ENCODE results near the gene MARS2. TPM values are rescaled to one million over a fixed set of nuclear protein-coding genes. Genes with fewer than 3 reads are reported as not detected.
A peak's percentile ranks its signal among the peaks of the same experiment; 100 is the strongest.

MARS2 gene
- total RNA-seq, 4 donors from 2014 or later, result 3.4 to 8.9 (median 7.7) TPM

- H3K36me3 ChIP-seq, result no peaks in the 10 kb centered on the region
- TF ChIP-seq CTCF (IDR thresholded peaks at IDR 0.05 in 4 of 5, conservative IDR thresholded peaks at IDR 0.05 in 1 of 5), result no peak
- no peak for TF ChIP-seq POLR2A (IDR thresholded peaks at IDR 0.05)
- no peak overlapping the region for H3K27ac ChIP-seq
- H3K4me3 ChIP-seq, result peak overlapping the region; percentile 44 to 55 (median 47)
- H3K9me3 ChIP-seq, result no peaks in the 10 kb centered on the region
- no peak for DNase-seq
- H3K27me3 ChIP-seq, result no peaks in the 10 kb centered on the region
- in situ Hi-C loops (cut with MboI; ENCODE audit: low sequenced_read_pairs in 4 of 4) (no loop called here), intact Hi-C loops (cut with DNase I; ENCODE audit: low total_unique reads) (no loop called here)
- no peak for ATAC-seq
- peaks cover 0 to 4% of the 10 kb centered on the region in 2 donors for H3K4me1 ChIP-seq
These were observed 31.1 kb upstream of the MARS2 start for GRCh38 chr2:197674060-197674459.

- intact Hi-C loops (cut with DNase I; ENCODE audit: low total_unique reads), result no loop called here
- Histone ChIP-seq H3K27me3 (no peaks in the 10 kb centered on the region), H3K36me3 (no peaks in the 10 kb centered on the region), H3K4me1 (peaks cover 0 to 4% of the 10 kb centered on the region in 2 donors), H3K27ac (peak overlapping the region; percentile 45 to 71 (median 58)), H3K9me3 (no peaks in the 10 kb centered on the region), H3K4me3 (peak overlapping the region; percentile 44 to 55 (median 47))
- ATAC-seq, result peak; percentile 44 to 61
- in situ Hi-C loops (cut with MboI; ENCODE audit: low sequenced_read_pairs in 4 of 4), result no loop called here
- TF ChIP-seq POLR2A (IDR thresholded peaks at IDR 0.05) (no peak), CTCF (IDR thresholded peaks at IDR 0.05 in 4 of 5, conservative IDR thresholded peaks at IDR 0.05 in 1 of 5) (no peak)
- DNase-seq, result no peak
These were observed 30.6 kb upstream of the MARS2 start for GRCh38 chr2:197674591-197674990.

GRCh38 chr2:197675246-197675645, 29.9 kb upstream of the MARS2 start, which contains the start of gene RFTN2:
TSS of gene RFTN2 (minus strand) at chr2:197675587. CDS start at chr2:197675458, 129 bp downstream.
- H3K9me3 ChIP-seq, result no peaks in the 10 kb centered on the region
- DNase-seq (no peak), ATAC-seq (no peak)
- H3K27me3 ChIP-seq, result no peaks in the 10 kb centered on the region
- peak within 1 kb of the TSS; percentile 45 to 71 (median 63) for H3K27ac ChIP-seq
- no peak for TF ChIP-seq POLR2A (IDR thresholded peaks at IDR 0.05)
- TF ChIP-seq CTCF (IDR thresholded peaks at IDR 0.05 in 4 of 5, conservative IDR thresholded peaks at IDR 0.05 in 1 of 5), result no peak
- intact Hi-C loops (cut with DNase I; ENCODE audit: low total_unique reads) (no loop called here), in situ Hi-C loops (cut with MboI; ENCODE audit: low sequenced_read_pairs in 4 of 4) (no loop called here)
- H3K4me3 ChIP-seq, result peak within 1 kb of the TSS; percentile 44 to 55 (median 47)
- H3K36me3 ChIP-seq, result no peaks in the 10 kb centered on the region
- H3K4me1 ChIP-seq, result peaks cover 0 to 4% of the 10 kb centered on the region in 2 donors

GRCh38 chr2:197675711-197676188, 29.4 kb upstream of the MARS2 start:
- intact Hi-C loops (cut with DNase I; ENCODE audit: low total_unique reads), result no loop called here
- TF ChIP-seq CTCF (IDR thresholded peaks at IDR 0.05 in 4 of 5, conservative IDR thresholded peaks at IDR 0.05 in 1 of 5), result no peak
- peak in 1 of 2 donors; percentile 38 for TF ChIP-seq POLR2A (IDR thresholded peaks at IDR 0.05)
- no peak for DNase-seq

GRCh38 chr2:197677056-197677455, 28.1 kb upstream of the MARS2 start:
- Histone ChIP-seq H3K9me3 (no peaks in the 10 kb centered on the region), H3K27me3 (no peaks in the 10 kb centered on the region), H3K27ac (no peak overlapping the region), H3K36me3 (no peaks in the 10 kb centered on the region), H3K4me3 (no peak overlapping the region), H3K4me1 (peaks cover 0 to 4% of the 10 kb centered on the region in 2 donors)
- ATAC-seq (no peak), DNase-seq (no peak)
- TF ChIP-seq CTCF (IDR thresholded peaks at IDR 0.05 in 4 of 5, conservative IDR thresholded peaks at IDR 0.05 in 1 of 5), result no peak
- TF ChIP-seq POLR2A (IDR thresholded peaks at IDR 0.05), result no peak
- intact Hi-C loops (cut with DNase I; ENCODE audit: low total_unique reads) (no loop called here), in situ Hi-C loops (cut with MboI; ENCODE audit: low sequenced_read_pairs in 4 of 4) (no loop called here)

More at GRCh38 chr2:197675711-197676188, 29.4 kb upstream of the MARS2 start:
- no peaks in the 10 kb centered on the region for H3K27me3 ChIP-seq
- peak overlapping the region; percentile 45 to 71 (median 63) for H3K27ac ChIP-seq
- peak in 1 of 2 donors; percentile 45 for ATAC-seq
- H3K4me3 ChIP-seq, result peak overlapping the region; percentile 44 to 55 (median 47)
- no peaks in the 10 kb centered on the region for H3K36me3 ChIP-seq
- peaks cover 0 to 4% of the 10 kb centered on the region in 2 donors for H3K4me1 ChIP-seq
- no peaks in the 10 kb centered on the region for H3K9me3 ChIP-seq
- in situ Hi-C loops (cut with MboI; ENCODE audit: low sequenced_read_pairs in 4 of 4), result no loop called here
